ENCODE measurements around the gene PLCXD3. TPM values are rescaled to one million over a fixed set of nuclear protein-coding genes. Genes with fewer than 3 reads are reported as not detected.

The PLCXD3 gene
- total and polyA plus RNA-seq, 2 of the 8 experiments (the other 6 are each of a cell fraction or from before 2014, with no cell fraction given), result 0.03 to 0.07 TPM

- WGBS, 2 experiments (ENCODE audit: extremely low coverage in 1 of 2, insufficient coverage in 1 of 2, insufficient read length in 1 of 2, insufficient replicate concordance in 2 of 2, low coverage in 1 of 2, low lambda C conversion rate in 2 of 2, missing lambda C conversion rate in 1 of 2), result 94% methylated on average over 1 of the region's 1 CpG; no CpG with 5 or more reads in 1 of the 2 experiments
- POLR2A ChIA-PET (ENCODE audit: partially characterized antibody), result no interaction called here
Observed at GRCh38 chr5:41547991-41548390, 37.6 kb upstream of the PLCXD3 start.

More at GRCh38 chr5:41547991-41548390, 37.6 kb upstream of the PLCXD3 start:
- Histone ChIP-seq H3K27ac (ENCODE audit: low read depth, low read length) (no peak overlapping the region), H3K56ac (replicated peaks; ENCODE audit: insufficient read length, low read depth, low read length) (no peak overlapping the region), H3K79me1 (ENCODE audit: low read depth, low read length) (no peaks in the 10 kb centered on the region), H2AK5ac (ENCODE audit: low read depth, low read length) (no peak overlapping the region), H3K14ac (ENCODE audit: insufficient read length) (no peak overlapping the region), H3K9ac (replicated peaks in 1 of 4; ENCODE audit: extremely low read depth in 1 of 4, low read depth in 3 of 4, low read length in 3 of 4) (no peak overlapping the region), H2BK5ac (ENCODE audit: low read depth, low read length) (no peak overlapping the region), H3K23me2 (ENCODE audit: low read depth, low read length) (no peaks in the 10 kb centered on the region), H3K36me3 (ENCODE audit: control insufficient read depth in 2 of 4, insufficient read depth in 4 of 4, low read length in 3 of 4) (no peaks in the 10 kb centered on the region), H3K4me2 (ENCODE audit: insufficient read depth in 1 of 2, low read depth in 2 of 2, low read length in 2 of 2) (no peak overlapping the region), H4K20me1 (replicated peaks in 1 of 2; ENCODE audit: control insufficient read depth in 1 of 2, insufficient read depth in 2 of 2, low read length in 2 of 2) (no peaks in the 10 kb centered on the region), H3K9me3 (ENCODE audit: insufficient read depth in 2 of 2, low read depth in 1 of 2, low read length in 1 of 2) (peaks cover 0 to 5% of the 10 kb centered on the region in 2 experiments; a peak in 1 of 4 replicates), H2BK20ac (ENCODE audit: low read length) (no peak overlapping the region), H3K79me2 (ENCODE audit: control insufficient read depth in 1 of 2, insufficient read depth in 2 of 2, low read length in 2 of 2) (no peaks in the 10 kb centered on the region), H4K91ac (replicated peaks; ENCODE audit: insufficient read length, low read length) (no peak overlapping the region), H3K18ac (ENCODE audit: extremely low read depth, low read length) (no peak overlapping the region), H3K4ac (replicated peaks; ENCODE audit: insufficient read length, low read depth, low read length) (no peak overlapping the region), H4K8ac (ENCODE audit: extremely low read depth, insufficient read depth, low read length) (no peak overlapping the region), H3K4me1 (replicated peaks in 1 of 4; ENCODE audit: control insufficient read depth in 3 of 4, insufficient read depth in 4 of 4, low read length in 3 of 4) (no peaks in the 10 kb centered on the region), H2AFZ (ENCODE audit: low read length) (no peak overlapping the region), H2BK12ac (ENCODE audit: low read depth, low read length) (no peak overlapping the region), H3K4me3 (ENCODE audit: extremely low read depth in 1 of 4, insufficient read depth in 2 of 4, low read depth in 3 of 4, low read length in 4 of 4) (no peak overlapping the region), H4K5ac (ENCODE audit: insufficient read length, low read depth, low read length) (no peak overlapping the region), H2BK15ac (ENCODE audit: low read length) (no peak overlapping the region), H3K23ac (ENCODE audit: insufficient read length) (no peak overlapping the region), H2BK120ac (replicated peaks; ENCODE audit: low read depth, low read length) (no peak overlapping the region), H3K27me3 (replicated peaks in 1 of 4; ENCODE audit: control insufficient read depth in 3 of 4, extremely low read depth in 1 of 4, insufficient read depth in 3 of 4, low read length in 3 of 4) (no peaks in the 10 kb centered on the region)
- no peak for FAIRE-seq
- DNase-seq (ENCODE audit: low read depth in 1 of 2, low spot score in 2 of 2), result no peak
- CTCF ChIA-PET (ENCODE audit: partially characterized antibody), result interaction anchor here (0.6 to 1.0 kb wide), 2 partner anchors 89 to 512 kb away, joined by 3 read pairs; no protein-coding TSS in a partner anchor
- TF ChIP-seq HDAC6 (IDR thresholded peaks at IDR 0.05; ENCODE audit: low read depth, low read length) (no peak), POLR2A (IDR thresholded peaks at IDR 0.05; ENCODE audit: control extremely low read depth in 1 of 2, low read depth in 2 of 2, low read length in 2 of 2) (no peak)
